Erythroblast (primary cell): ENCODE data around the gene B3GALNT2.

Experiments
- GATA1 ChIP-seq: IDR thresholded peaks from 2 replicates; pipeline ENCODE4 v1.6.1; 2011; ENCODE audit warnings: low read depth, mild to moderate bottlenecking, control low read depth, low read length, moderate library complexity
- POLR2A ChIP-seq: IDR thresholded peaks from 2 replicates; pipeline ENCODE4 v1.6.1; 2011; ENCODE audit warnings: mild to moderate bottlenecking, low read length

GRCh38 chr1:235470741-235471439 is 33.4 kb downstream of the B3GALNT2 start:
- no peak for TF ChIP-seq POLR2A
- TF ChIP-seq GATA1: no peak
